PC-9 (cell line): Measurements from ENCODE around the gene CDK3. TPM values are rescaled to one million over a fixed set of nuclear protein-coding genes. Genes with fewer than 3 reads are reported as not detected.
"Not testable (repeated sequence)": the region's sequence is repeated elsewhere in the genome, so short reads cannot be mapped to it uniquely, and the experiment has no call there.

Experiments
- BruUV-seq: library from RNA; stranded (reverse); fragments of 400-500 nt; replicated peaks from 2 replicates; lab custom pipeline; 2021; lab: Mats Ljungman, UMichigan
- CTCF ChIA-PET: fragments of 300-600 bp; sonication (Branson Sonifier 250); formaldehyde crosslinking; loops from one replicate; lab custom pipeline; 2022; ENCODE audit warnings: antibody characterized with exemption; lab: Charles Lee
- POLR2A ChIA-PET: fragments of 300-600 bp; sonication (Branson Sonifier 250); formaldehyde crosslinking; loops from one replicate; lab custom pipeline; 2022; ENCODE audit warnings: antibody characterized with exemption; ENCODE audit not compliant: unreplicated experiment; lab: Charles Lee
- DNase-seq, 2 experiments: peaks; one replicate each; pipeline versions ENCODE4 v3.0.0 to v3.0.0-alpha.2; 2015 to 2022; ENCODE audit warnings: mixed read lengths in 1 of 2
- H2AFZ ChIP-seq: fragments of 200-600 bp; sonication (generic); 2 replicates; pipeline ENCODE4 v1.8.1; 2017; ENCODE audit warnings: antibody characterized with exemption
- H3F3A ChIP-seq: fragments of 200-600 bp; sonication (generic); 2 replicates; pipeline ENCODE4 v1.8.1; 2017; ENCODE audit warnings: antibody characterized with exemption, mild to moderate bottlenecking, low read depth; ENCODE audit not compliant: insufficient read depth
- H3K27ac ChIP-seq: fragments of 200-600 bp; sonication (generic); 2 replicates; pipeline ENCODE4 v1.6.1; 2016; ENCODE audit warnings: mixed run types
- H3K27me3 ChIP-seq: fragments of 200-600 bp; sonication (generic); 2 replicates; pipeline ENCODE4 v1.6.1; 2016; ENCODE audit warnings: low read depth, mixed run types; ENCODE audit not compliant: insufficient read depth
- H3K36me3 ChIP-seq: fragments of 200-600 bp; sonication (generic); 2 replicates; pipeline ENCODE4 v1.6.1; 2016; ENCODE audit warnings: low read depth, mixed run types
- H3K4me1 ChIP-seq: fragments of 200-600 bp; sonication (generic); replicated peaks from 2 replicates; pipeline ENCODE4 v1.6.1; 2016; ENCODE audit warnings: mixed run types; ENCODE audit not compliant: insufficient read depth
- H3K4me2 ChIP-seq: fragments of 200-600 bp; sonication (generic); 2 replicates; pipeline ENCODE4 v1.6.1; 2017; ENCODE audit warnings: mixed run types
- H3K4me3 ChIP-seq: fragments of 200-600 bp; sonication (generic); 2 replicates; pipeline ENCODE4 v1.6.1; 2016; ENCODE audit warnings: mixed run types
- H3K79me2 ChIP-seq: fragments of 200-600 bp; sonication (generic); 2 replicates; pipeline ENCODE4 v1.6.1; 2017; ENCODE audit warnings: low read depth, mixed run types
- H3K9me2 ChIP-seq: fragments of 200-600 bp; sonication (generic); 2 replicates; pipeline ENCODE4 v1.8.1; 2017; ENCODE audit warnings: mild to moderate bottlenecking; ENCODE audit not compliant: insufficient read depth
- H3K9me3 ChIP-seq: fragments of 200-600 bp; sonication (generic); 2 replicates; pipeline ENCODE4 v1.8.1; 2016; ENCODE audit warnings: low read depth; ENCODE audit not compliant: insufficient read depth
- H4K20me1 ChIP-seq: fragments of 200-600 bp; sonication (generic); 2 replicates; pipeline ENCODE4 v1.8.1; 2017; ENCODE audit not compliant: insufficient read depth
- EZH2 ChIP-seq: fragments of 200-600 bp; sonication (generic); IDR thresholded peaks from 2 replicates; pipeline ENCODE4 v1.8.0; 2017; ENCODE audit warnings: antibody characterized with exemption, low read depth
- intact Hi-C: fragments of 100-400 bp; cut with micrococcal nuclease; formaldehyde crosslinking; loops from one replicate; pipeline ENCODE4 v1.10.0; 2022; ENCODE audit not compliant: unreplicated experiment
- total RNA-seq: library from RNA; stranded (reverse); gene quantifications from 2 replicates; pipeline ENCODE4 v1.2.3, GENCODE V29; 2021
- TF ChIP-seq, protein P1 (sequence below): fragments of 200-600 bp; sonication (generic); conservative IDR thresholded peaks from 2 replicates; pipeline ENCODE4 v1.6.1; 2017; ENCODE audit warnings: mixed run types, antibody characterized with exemption, mild to moderate bottlenecking, moderate library complexity

The CDK3 gene
- total RNA-seq, 1 experiment from 2014 or later = 12.3 TPM

DNA sequence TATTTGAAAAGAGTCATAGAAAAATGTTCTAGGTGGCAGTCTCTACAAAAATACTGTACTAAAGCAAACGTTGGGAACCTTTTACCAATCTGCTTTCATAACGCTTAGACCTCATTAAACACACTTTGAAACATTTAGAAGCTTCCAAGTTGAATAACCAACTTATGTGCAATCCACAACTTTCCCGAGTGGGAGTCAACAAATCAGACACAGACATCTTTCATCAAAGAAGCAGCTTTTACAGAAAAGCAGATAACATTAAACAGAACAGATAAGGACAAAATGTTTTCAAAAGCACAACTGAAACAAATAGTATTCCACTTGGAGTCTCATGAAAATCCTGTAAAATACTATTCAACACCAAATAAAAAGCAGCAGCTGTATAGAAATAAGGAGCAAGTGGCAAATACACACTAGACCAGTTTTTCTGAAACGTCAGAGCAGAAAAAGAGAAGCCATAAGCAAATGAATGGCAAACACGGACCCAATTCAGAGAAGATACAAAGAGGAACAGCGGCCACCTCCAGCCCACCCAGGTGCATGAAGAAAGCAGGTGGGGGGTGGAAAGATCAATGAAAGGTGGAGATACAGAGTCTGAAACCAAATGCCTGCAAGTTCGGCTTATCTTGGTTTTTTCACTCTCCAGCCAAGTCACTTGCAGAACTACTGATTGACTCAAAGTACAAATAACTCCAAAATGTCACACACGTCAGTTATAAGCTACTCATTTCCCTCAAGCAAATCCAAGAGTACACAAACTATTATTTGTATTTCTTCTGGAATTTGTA is 41.4 kb upstream of the CDK3 start:
- ChIA-PET CTCF (interaction anchor here (0.5 to 0.6 kb wide), 2 partner anchors 9 to 11 kb away, joined by 3 to 11 read pairs; no protein-coding TSS in a partner anchor), POLR2A (no interaction called here)
- intact Hi-C loops = no loop called here
- no peaks in the 10 kb centered on the region for H3K9me2 ChIP-seq
- H3K9me3 ChIP-seq = no peaks in the 10 kb centered on the region
- DNase-seq = no peak
- no peak overlapping the region for H3K27ac ChIP-seq
- H3K36me3 ChIP-seq = peaks cover 21% of the 10 kb centered on the region
- H3K27me3 ChIP-seq = no peaks in the 10 kb centered on the region
- H3F3A ChIP-seq = peaks cover under 1% of the 10 kb centered on the region; the same call in 1 of the 2 replicates
- no peaks in the 10 kb centered on the region for H3K4me1 ChIP-seq
- TF ChIP-seq EZH2 = no peak
- TF ChIP-seq, protein P1, sequence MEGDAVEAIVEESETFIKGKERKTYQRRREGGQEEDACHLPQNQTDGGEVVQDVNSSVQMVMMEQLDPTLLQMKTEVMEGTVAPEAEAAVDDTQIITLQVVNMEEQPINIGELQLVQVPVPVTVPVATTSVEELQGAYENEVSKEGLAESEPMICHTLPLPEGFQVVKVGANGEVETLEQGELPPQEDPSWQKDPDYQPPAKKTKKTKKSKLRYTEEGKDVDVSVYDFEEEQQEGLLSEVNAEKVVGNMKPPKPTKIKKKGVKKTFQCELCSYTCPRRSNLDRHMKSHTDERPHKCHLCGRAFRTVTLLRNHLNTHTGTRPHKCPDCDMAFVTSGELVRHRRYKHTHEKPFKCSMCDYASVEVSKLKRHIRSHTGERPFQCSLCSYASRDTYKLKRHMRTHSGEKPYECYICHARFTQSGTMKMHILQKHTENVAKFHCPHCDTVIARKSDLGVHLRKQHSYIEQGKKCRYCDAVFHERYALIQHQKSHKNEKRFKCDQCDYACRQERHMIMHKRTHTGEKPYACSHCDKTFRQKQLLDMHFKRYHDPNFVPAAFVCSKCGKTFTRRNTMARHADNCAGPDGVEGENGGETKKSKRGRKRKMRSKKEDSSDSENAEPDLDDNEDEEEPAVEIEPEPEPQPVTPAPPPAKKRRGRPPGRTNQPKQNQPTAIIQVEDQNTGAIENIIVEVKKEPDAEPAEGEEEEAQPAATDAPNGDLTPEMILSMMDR = no peak
- H3K4me2 ChIP-seq = no peak overlapping the region
- no peak overlapping the region for H2AFZ ChIP-seq
- H4K20me1 ChIP-seq = peaks cover 14% of the 10 kb centered on the region
- H3K4me3 ChIP-seq = no peak overlapping the region
- H3K79me2 ChIP-seq = peaks cover 17% of the 10 kb centered on the region; the same call in 1 of the 2 replicates
- no TSS peak for BruUV-seq

DNA sequence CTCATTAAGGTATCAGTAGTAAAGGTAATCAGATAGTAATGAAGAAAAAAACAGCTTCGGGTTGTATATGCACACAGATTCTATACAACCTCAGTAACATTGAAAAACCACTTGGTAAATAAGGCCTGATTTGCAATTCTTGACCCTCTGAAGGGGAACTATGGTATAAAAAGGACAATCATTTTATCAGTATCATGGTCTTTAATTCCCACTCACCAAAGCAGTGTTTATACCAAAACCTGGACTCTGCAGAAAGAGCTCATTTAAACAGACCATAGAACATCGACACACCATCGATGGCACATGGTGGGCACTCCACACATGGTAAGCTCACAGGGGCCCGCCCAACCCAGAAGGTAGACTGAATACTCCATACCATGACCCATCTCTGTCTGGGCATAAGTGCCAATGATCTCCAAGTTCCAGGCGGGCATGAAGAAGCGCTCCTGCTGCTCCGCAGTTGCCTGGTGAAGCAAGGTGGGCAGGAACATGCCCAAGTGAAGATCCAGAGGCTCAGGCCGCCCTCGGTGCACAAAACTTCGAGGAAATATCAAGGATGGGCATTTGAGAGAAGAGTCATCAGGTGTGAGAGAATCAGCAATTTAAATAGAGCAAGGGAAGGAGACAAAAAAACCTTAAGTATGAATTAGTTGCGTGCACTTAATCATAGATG is 40.7 kb upstream of the CDK3 start:
- intact Hi-C loops = no loop called here
- H3K4me1 ChIP-seq = no peaks in the 10 kb centered on the region
- no peak for TF ChIP-seq EZH2
- TF ChIP-seq, protein P1 = no peak
- H3K36me3 ChIP-seq = peaks cover 21% of the 10 kb centered on the region
- H2AFZ ChIP-seq = no peak overlapping the region
- peaks cover 7% of the 10 kb centered on the region; the same call in 1 of the 2 replicates for H3F3A ChIP-seq
- ChIA-PET POLR2A (no interaction called here), CTCF (interaction anchor here (0.5 kb wide), 1 partner anchor 8 kb away, joined by 11 read pairs; no protein-coding TSS in a partner anchor)
- no peak overlapping the region for H3K4me3 ChIP-seq
- H3K79me2 ChIP-seq = peaks cover 19% of the 10 kb centered on the region; the same call in 1 of the 2 replicates
- H3K27me3 ChIP-seq = no peaks in the 10 kb centered on the region
- no peak overlapping the region for H3K27ac ChIP-seq
- H3K9me3 ChIP-seq = no peaks in the 10 kb centered on the region
- H3K9me2 ChIP-seq = no peaks in the 10 kb centered on the region
- no peak overlapping the region for H3K4me2 ChIP-seq
- peaks cover 18% of the 10 kb centered on the region for H4K20me1 ChIP-seq
- BruUV-seq = no TSS peak
- no peak for DNase-seq

DNA sequence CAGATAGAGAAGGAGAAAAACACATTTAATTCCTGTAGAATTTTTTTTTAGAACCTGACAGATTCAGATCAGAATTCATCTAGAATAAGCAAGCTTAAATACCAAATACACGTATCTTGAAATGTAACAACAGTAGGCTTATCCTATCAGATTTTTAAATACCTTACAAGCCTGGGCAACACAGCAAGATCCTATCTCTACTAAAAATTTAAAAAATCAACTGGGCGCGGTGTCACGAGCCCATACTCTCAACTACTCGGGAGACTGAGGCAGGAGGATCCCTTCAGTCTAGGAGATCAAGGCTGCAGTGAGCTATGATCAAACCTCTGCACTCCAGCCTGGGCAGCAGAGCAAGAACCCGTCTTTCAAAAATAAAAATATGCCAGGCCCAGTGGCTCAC is 35.2 kb upstream of the CDK3 start:
- no peak for DNase-seq
- Histone ChIP-seq H2AFZ (no peak overlapping the region), H3K4me2 (no peak overlapping the region), H4K20me1 (peaks cover 11% of the 10 kb centered on the region; the same call in 1 of the 2 replicates), H3K4me3 (no peak overlapping the region), H3K27ac (no peak overlapping the region), H3K27me3 (no peaks in the 10 kb centered on the region), H3K9me3 (no peaks in the 10 kb centered on the region), H3K79me2 (peaks cover 3% of the 10 kb centered on the region; the same call in 1 of the 2 replicates), H3K9me2 (no peaks in the 10 kb centered on the region), H3K4me1 (peaks cover 8% of the 10 kb centered on the region), H3F3A (peaks cover 16% of the 10 kb centered on the region; the same call in 1 of the 2 replicates), H3K36me3 (0 out of 2 replicates have a peak, but pooled peaks cover 5% of the 10 kb centered on the region)
- ChIA-PET CTCF (interaction anchor here (0.7 to 0.9 kb wide), 2 partner anchors 13 to 14 kb away, joined by 3 to 9 read pairs; partner anchors contain the start of genes ACOX1 and TEN1), POLR2A (interaction anchor here (0.7 kb wide), 1 partner anchor 13 kb away, joined by 3 read pairs; no protein-coding TSS in a partner anchor)
- intact Hi-C loops = no loop called here
- no peak for TF ChIP-seq EZH2
- TF ChIP-seq, protein P1 = no peak
- BruUV-seq = no TSS peak

DNA sequence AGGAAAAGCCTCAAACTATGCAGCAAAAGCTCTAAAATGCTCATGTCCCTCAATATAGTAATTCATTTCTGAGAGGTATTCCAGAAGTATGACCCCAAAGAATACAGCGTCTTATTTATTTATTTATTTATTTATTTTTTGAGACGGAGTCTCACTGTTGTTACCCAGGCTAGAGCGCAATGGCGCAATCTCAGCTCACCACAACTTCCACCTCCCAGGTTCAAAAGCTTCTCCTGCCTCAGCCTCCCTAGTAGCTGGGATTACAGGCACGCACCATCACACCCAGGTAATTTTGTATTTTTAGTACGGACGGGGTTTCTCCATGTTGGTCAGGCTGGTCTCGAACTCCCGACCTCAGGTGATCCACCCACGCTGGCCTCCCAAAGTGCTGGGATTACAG is 31.6 kb upstream of the CDK3 start:
- H2AFZ ChIP-seq, intact Hi-C loops, H3K27ac ChIP-seq, H3K9me2 ChIP-seq, H4K20me1 ChIP-seq, H3K36me3 ChIP-seq, BruUV-seq, H3K4me2 ChIP-seq, H3K9me3 ChIP-seq, H3K27me3 ChIP-seq, H3K79me2 ChIP-seq, DNase-seq, H3K4me1 ChIP-seq, H3K4me3 ChIP-seq: not testable (repeated sequence)
- peaks cover 27% of the 10 kb centered on the region for H3F3A ChIP-seq
- POLR2A ChIA-PET = interaction anchor here (0.6 kb wide), 1 partner anchor 194 kb away, joined by 3 read pairs; no protein-coding TSS in a partner anchor
- CTCF ChIA-PET = interaction anchor here (0.7 kb wide), 1 partner anchor 457 kb away, joined by 3 read pairs; no protein-coding TSS in a partner anchor
